Right renal pelvis (tissue), 4 donors: ENCODE data around the gene HMGN3. TPM values are rescaled to one million over a fixed set of nuclear protein-coding genes. Genes with fewer than 3 reads are reported as not detected.

Source experiments
- DNase-seq, 4 donors: peaks; one replicate each; pipeline ENCODE4 v3.0.0-alpha.2; 2013; ENCODE audit warnings: low read depth in 4 of 4, low spot score in 3 of 4, missing footprints in 1 of 4
- polyA plus RNA-seq, 4 donors: library from polyadenylated mRNA; unstranded; fragments of 120-200 nt; gene quantifications; one replicate each; pipeline ENCODE4 v1.2.1, GENCODE V29; 2013; ENCODE audit not compliant: insufficient read length in 4 of 4

Gene HMGN3
- polyA plus RNA-seq, 4 donors = 314 to 373 (median 366) TPM

- peak; percentile 63 to 79 (median 68) for DNase-seq
Observed at GRCh38 chr6:79233611-79234149, 802 bp downstream of the HMGN3 start.

- no peak for DNase-seq
Observed at GRCh38 chr6:79232696-79233462, 1.6 kb downstream of the HMGN3 start.

- DNase-seq = no peak
Observed at GRCh38 chr6:79231666-79232065, 2.8 kb downstream of the HMGN3 start.

- no peak for DNase-seq
Observed at GRCh38 chr6:79231101-79231500, 3.4 kb downstream of the HMGN3 start.

GRCh38 chr6:79230149-79230548 is 4.3 kb downstream of the HMGN3 start:
- no peak for DNase-seq

GRCh38 chr6:79227445-79227844 is 7.0 kb downstream of the HMGN3 start:
- DNase-seq = no peak

- no peak for DNase-seq
Observed at GRCh38 chr6:79226660-79227059, 7.8 kb downstream of the HMGN3 start.

GRCh38 chr6:79225717-79226599 is 8.5 kb downstream of the HMGN3 start:
- DNase-seq = no peak

GRCh38 chr6:79223611-79224404 is 10.7 kb downstream of the HMGN3 start:
- DNase-seq = no peak

- DNase-seq = no peak
Observed at GRCh38 chr6:79215213-79215824, 19.2 kb downstream of the HMGN3 start.

- DNase-seq = no peak
Observed at GRCh38 chr6:79212859-79213258, 21.6 kb downstream of the HMGN3 start.

GRCh38 chr6:79208816-79209215 is 25.7 kb downstream of the HMGN3 start:
- no peak for DNase-seq

- DNase-seq = no peak
Observed at GRCh38 chr6:79203753-79204253, 30.7 kb downstream of the HMGN3 start.

- DNase-seq = no peak
Observed at GRCh38 chr6:79202556-79202955, 31.9 kb downstream of the HMGN3 start.

- DNase-seq = no peak
Observed at GRCh38 chr6:79201983-79202382, 32.5 kb downstream of the HMGN3 start.

GRCh38 chr6:79201143-79201542 is 33.3 kb downstream of the HMGN3 start:
- DNase-seq = no peak

GRCh38 chr6:79196912-79197311 is 37.6 kb downstream of the HMGN3 start:
- no peak for DNase-seq

GRCh38 chr6:79193971-79194370 is 40.5 kb downstream of the HMGN3 start:
- DNase-seq = no peak

- no peak for DNase-seq
Observed at GRCh38 chr6:79189760-79190350, 44.6 kb downstream of the HMGN3 start.
